GM12874 (cell line): ENCODE data around the gene HCRTR1.

Experiments used
- CTCF ChIP-seq: IDR thresholded peaks from 2 replicates; pipeline ENCODE4 v1.5.1; 2011; ENCODE audit warnings: low read depth, mild to moderate bottlenecking, control low read depth, low read length, moderate library complexity; ENCODE audit not compliant: insufficient read depth

The HCRTR1 gene

GRCh38 chr1:31576743-31577455 is 40.6 kb upstream of the HCRTR1 start:
- no peak for TF ChIP-seq CTCF

DNA sequence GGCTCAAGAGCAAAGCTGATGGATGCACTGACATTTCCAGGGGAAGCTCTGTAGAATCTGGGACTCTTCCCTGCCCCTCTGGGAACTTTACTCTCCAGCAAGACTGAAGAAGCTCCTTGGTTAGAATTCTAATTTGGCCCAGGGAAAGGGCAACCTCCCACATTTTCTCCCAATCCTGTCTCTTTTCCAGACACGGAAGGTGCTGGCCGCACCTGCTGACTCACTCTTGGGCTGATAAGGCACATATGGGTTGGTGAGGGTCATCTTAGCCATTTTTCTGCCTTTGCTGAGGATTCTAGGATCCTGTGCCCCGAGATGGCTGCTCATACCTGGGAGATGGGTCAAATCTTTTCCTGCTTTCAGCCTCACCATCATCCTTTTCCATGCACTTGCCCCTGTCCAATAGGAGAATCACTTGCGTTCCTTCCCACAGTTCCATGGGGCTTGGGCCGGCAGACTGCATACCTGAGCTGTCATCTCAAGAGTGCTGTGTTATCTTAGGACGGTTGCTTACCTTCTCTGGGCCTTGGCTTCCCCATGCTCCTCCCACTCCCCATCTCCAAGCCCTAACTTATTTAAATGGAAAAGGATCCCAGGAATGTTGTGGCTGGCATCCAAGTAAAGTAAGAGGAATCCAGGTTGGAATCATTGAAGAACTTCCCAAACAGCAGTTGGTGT is 39.8 kb upstream of the HCRTR1 start:
- no peak for TF ChIP-seq CTCF

DNA sequence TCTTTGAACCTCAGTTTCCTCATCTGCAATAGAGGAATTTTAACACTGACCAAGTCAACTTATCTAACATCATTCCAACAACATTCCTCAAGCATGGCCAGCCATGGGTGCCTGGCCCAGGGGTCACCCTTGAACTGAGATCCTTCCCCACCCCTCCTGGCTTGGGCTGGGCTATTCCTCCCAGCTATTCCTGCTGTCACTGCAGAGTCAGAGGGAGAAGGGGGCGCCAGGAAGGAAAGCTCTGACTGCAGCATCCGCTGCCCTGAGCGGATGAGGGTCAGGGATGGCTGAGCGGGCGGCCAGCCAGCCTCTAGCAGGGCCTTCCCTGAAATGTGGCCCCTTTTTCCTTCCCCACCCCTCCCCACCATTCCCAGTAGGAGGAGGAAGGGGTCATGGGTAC is 38.1 kb upstream of the HCRTR1 start:
- no peak for TF ChIP-seq CTCF

DNA sequence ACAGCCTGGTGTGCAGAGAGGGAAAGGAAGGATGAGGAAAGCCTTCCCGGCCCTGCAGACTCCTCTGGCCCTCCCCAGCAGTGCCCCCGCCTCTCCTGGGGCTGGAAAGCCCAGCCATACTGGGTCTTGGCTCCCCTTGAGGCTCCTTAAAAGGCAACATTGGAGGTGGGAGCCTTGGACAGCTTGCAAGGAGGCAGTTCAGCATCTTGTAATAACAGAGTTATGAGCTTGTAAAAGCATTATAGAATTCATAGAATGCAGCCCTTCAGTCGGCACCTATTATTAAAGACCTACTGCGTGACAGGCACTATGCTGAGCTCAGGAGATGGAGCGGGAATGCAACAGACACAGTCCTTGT is 37.0 kb upstream of the HCRTR1 start:
- TF ChIP-seq CTCF = no peak

GRCh38 chr1:31580891-31581603 is 36.4 kb upstream of the HCRTR1 start:
- TF ChIP-seq CTCF = no peak

- TF ChIP-seq CTCF = no peak
Measured at GRCh38 chr1:31581821-31582810, 35.4 kb upstream of the HCRTR1 start.
